Effector memory CD4-positive, alpha-beta T cell (primary cell): ENCODE data around the gene PRKCE.

Experiments used
- DNase-seq, 3 donors: peaks; one replicate each; pipeline ENCODE4 v3.0.0-alpha.2; 2020
- H3K27ac ChIP-seq: 2 replicates; pipeline ENCODE4 v1.7.0; 2013; ENCODE audit warnings: mild to moderate bottlenecking, low read length, moderate library complexity; ENCODE audit not compliant: insufficient read depth, poor library complexity, severe bottlenecking
- H3K27me3 ChIP-seq: replicated peaks from 2 replicates; pipeline ENCODE4 v1.7.0; 2013; ENCODE audit warnings: mild to moderate bottlenecking, low read length; ENCODE audit not compliant: insufficient read depth, control insufficient read depth, poor library complexity, severe bottlenecking
- H3K36me3 ChIP-seq: 2 replicates; pipeline ENCODE4 v1.7.0; 2013; ENCODE audit warnings: mild to moderate bottlenecking, low read length, moderate library complexity; ENCODE audit not compliant: control insufficient read depth, insufficient read depth
- H3K4me1 ChIP-seq: 2 replicates; pipeline ENCODE4 v1.7.0; 2013; ENCODE audit warnings: low read length, mild to moderate bottlenecking; ENCODE audit not compliant: control insufficient read depth, insufficient read depth, poor library complexity, severe bottlenecking
- H3K4me3 ChIP-seq: 2 replicates; pipeline ENCODE4 v1.7.0; 2013; ENCODE audit warnings: low read length, low read depth, mild to moderate bottlenecking; ENCODE audit not compliant: insufficient read depth, poor library complexity, severe bottlenecking
- H3K9me3 ChIP-seq: 2 replicates; pipeline ENCODE4 v1.7.0; 2013; ENCODE audit warnings: mild to moderate bottlenecking, low read length, moderate library complexity; ENCODE audit not compliant: control insufficient read depth

The PRKCE gene

GRCh38 chr2:46167924-46168323, 516.4 kb downstream of the PRKCE start:
- H3K9me3 ChIP-seq = no peaks in the 10 kb centered on the region
- H3K4me1 ChIP-seq = no peaks in the 10 kb centered on the region
- no peaks in the 10 kb centered on the region for H3K27me3 ChIP-seq
- no peaks in the 10 kb centered on the region for H3K36me3 ChIP-seq
- no peak for DNase-seq
- no peak overlapping the region for H3K4me3 ChIP-seq
- H3K27ac ChIP-seq = no peak overlapping the region

- no peaks in the 10 kb centered on the region for H3K4me1 ChIP-seq
- no peak overlapping the region for H3K4me3 ChIP-seq
- no peaks in the 10 kb centered on the region for H3K27me3 ChIP-seq
- no peaks in the 10 kb centered on the region for H3K9me3 ChIP-seq
- no peak overlapping the region for H3K27ac ChIP-seq
- no peaks in the 10 kb centered on the region for H3K36me3 ChIP-seq
- DNase-seq = no peak
Observed at GRCh38 chr2:46169467-46169866, 518.0 kb downstream of the PRKCE start.

DNA sequence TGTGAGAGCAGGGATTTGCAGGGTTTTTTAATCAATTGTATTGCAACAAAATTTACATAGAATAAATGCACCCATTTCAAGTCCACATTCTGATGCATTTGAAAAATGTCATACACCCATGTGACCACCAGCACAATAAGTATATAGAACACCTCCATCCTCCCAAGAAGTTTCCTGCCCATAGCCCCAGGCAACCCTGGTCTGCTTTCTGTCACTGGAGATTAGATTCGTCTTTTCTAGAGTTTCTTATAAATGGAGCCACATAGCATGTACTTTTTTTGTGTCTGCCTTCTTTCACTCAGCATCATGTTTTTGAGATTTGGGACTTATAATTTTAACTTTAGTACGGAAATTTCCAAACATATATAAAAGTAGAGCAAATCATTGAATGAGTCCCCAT, 518.6 kb downstream of the PRKCE start:
- H3K4me1 ChIP-seq = no peaks in the 10 kb centered on the region

GRCh38 chr2:46170611-46171350, 519.3 kb downstream of the PRKCE start:
- no peak for DNase-seq
- H3K4me3 ChIP-seq = no peak overlapping the region
- H3K9me3 ChIP-seq = no peaks in the 10 kb centered on the region
- no peaks in the 10 kb centered on the region for H3K27me3 ChIP-seq
- no peaks in the 10 kb centered on the region for H3K4me1 ChIP-seq
- no peak overlapping the region for H3K27ac ChIP-seq
- no peaks in the 10 kb centered on the region for H3K36me3 ChIP-seq

More for the DNA sequence above, 518.6 kb downstream of the PRKCE start:
- Histone ChIP-seq H3K9me3 (no peaks in the 10 kb centered on the region), H3K27me3 (no peaks in the 10 kb centered on the region), H3K4me3 (no peak overlapping the region), H3K36me3 (no peaks in the 10 kb centered on the region), H3K27ac (no peak overlapping the region)
- no peak for DNase-seq

- Histone ChIP-seq H3K9me3 (no peaks in the 10 kb centered on the region), H3K4me1 (no peaks in the 10 kb centered on the region), H3K27ac (no peak overlapping the region), H3K4me3 (no peak overlapping the region), H3K36me3 (no peaks in the 10 kb centered on the region), H3K27me3 (no peaks in the 10 kb centered on the region)
- DNase-seq = no peak
Observed at GRCh38 chr2:46171411-46171953, 520.0 kb downstream of the PRKCE start.

GRCh38 chr2:46171996-46172546, 520.6 kb downstream of the PRKCE start:
- Histone ChIP-seq H3K27me3 (no peaks in the 10 kb centered on the region), H3K4me3 (no peak overlapping the region), H3K9me3 (no peaks in the 10 kb centered on the region), H3K27ac (no peak overlapping the region), H3K36me3 (no peaks in the 10 kb centered on the region), H3K4me1 (no peaks in the 10 kb centered on the region)
- no peak for DNase-seq

DNA sequence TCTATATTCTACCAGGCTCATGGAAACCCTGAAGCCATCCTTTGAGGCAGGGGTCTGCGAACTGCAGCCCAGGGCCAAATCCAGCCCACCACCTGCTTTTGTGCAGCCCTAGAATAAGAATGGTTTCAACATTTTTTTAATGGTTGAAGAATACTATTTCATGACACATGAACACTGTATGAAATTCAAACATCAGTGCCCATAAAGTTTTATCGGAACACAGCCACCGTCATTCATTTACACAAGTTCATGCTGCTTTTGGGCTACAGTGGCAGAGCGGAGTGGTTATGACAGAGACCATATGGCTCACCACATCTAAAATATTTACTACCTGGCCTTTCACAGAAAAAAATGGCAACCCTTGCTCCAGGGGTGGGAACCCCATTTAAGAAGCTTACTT, 521.6 kb downstream of the PRKCE start:
- H3K27ac ChIP-seq = no peak overlapping the region
- DNase-seq = no peak
- H3K27me3 ChIP-seq = no peaks in the 10 kb centered on the region
- H3K4me1 ChIP-seq = no peaks in the 10 kb centered on the region
- H3K9me3 ChIP-seq = no peaks in the 10 kb centered on the region
- no peak overlapping the region for H3K4me3 ChIP-seq
- H3K36me3 ChIP-seq = no peaks in the 10 kb centered on the region

- no peaks in the 10 kb centered on the region for H3K4me1 ChIP-seq
- no peaks in the 10 kb centered on the region for H3K9me3 ChIP-seq
- H3K36me3 ChIP-seq = no peaks in the 10 kb centered on the region
- DNase-seq = no peak
- H3K27ac ChIP-seq = no peak overlapping the region
- no peaks in the 10 kb centered on the region for H3K27me3 ChIP-seq
- no peak overlapping the region for H3K4me3 ChIP-seq
Observed at GRCh38 chr2:46173636-46174250, 522.3 kb downstream of the PRKCE start.

DNA sequence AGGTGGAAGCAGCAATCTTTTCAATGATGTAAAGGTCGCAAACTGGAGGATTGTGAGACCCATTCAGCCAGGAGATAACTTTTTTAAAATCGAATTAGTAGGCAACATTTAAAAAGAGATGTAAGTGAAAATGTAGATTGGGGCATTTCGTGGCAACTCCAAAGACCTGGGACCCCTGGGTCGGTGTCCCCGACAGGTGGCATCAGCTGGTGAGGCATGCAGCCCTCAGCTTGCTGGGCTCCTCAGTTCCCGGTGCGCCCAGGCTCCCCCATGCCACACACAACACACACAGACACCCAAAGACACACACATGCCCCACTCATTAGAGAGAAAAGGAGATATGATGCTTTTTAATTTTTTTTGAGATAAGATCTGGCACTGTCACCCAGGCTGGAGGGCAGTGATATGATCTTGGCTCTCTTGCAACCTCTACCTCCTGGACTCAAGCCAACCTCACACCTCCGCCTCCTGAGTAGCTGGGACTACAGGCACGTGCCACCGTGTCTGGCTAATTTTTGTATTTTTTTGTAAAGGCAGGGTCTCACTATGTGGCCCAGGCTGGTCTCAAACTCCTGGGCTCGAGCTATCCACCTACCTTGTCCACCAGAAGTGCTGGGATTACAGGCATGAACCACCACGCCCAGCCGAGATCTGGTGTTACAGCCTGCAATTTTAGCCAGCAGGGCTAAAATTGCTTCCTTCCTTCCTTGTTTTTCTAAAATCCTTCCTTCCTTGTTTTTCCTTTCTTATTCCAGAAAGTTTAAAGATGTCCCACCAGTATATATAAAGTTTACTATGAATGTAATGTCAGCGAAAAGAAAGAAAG, 523.1 kb downstream of the PRKCE start:
- H3K36me3 ChIP-seq = no peaks in the 10 kb centered on the region
- H3K4me1 ChIP-seq = no peaks in the 10 kb centered on the region
- H3K27ac ChIP-seq = no peak overlapping the region
- H3K4me3 ChIP-seq = no peak overlapping the region
- no peaks in the 10 kb centered on the region for H3K27me3 ChIP-seq
- no peaks in the 10 kb centered on the region for H3K9me3 ChIP-seq
- DNase-seq = no peak
